ENCODE data around the gene ADAMTS8.

Gene ADAMTS8, protein sequence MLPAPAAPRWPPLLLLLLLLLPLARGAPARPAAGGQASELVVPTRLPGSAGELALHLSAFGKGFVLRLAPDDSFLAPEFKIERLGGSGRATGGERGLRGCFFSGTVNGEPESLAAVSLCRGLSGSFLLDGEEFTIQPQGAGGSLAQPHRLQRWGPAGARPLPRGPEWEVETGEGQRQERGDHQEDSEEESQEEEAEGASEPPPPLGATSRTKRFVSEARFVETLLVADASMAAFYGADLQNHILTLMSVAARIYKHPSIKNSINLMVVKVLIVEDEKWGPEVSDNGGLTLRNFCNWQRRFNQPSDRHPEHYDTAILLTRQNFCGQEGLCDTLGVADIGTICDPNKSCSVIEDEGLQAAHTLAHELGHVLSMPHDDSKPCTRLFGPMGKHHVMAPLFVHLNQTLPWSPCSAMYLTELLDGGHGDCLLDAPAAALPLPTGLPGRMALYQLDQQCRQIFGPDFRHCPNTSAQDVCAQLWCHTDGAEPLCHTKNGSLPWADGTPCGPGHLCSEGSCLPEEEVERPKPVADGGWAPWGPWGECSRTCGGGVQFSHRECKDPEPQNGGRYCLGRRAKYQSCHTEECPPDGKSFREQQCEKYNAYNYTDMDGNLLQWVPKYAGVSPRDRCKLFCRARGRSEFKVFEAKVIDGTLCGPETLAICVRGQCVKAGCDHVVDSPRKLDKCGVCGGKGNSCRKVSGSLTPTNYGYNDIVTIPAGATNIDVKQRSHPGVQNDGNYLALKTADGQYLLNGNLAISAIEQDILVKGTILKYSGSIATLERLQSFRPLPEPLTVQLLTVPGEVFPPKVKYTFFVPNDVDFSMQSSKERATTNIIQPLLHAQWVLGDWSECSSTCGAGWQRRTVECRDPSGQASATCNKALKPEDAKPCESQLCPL

DNA sequence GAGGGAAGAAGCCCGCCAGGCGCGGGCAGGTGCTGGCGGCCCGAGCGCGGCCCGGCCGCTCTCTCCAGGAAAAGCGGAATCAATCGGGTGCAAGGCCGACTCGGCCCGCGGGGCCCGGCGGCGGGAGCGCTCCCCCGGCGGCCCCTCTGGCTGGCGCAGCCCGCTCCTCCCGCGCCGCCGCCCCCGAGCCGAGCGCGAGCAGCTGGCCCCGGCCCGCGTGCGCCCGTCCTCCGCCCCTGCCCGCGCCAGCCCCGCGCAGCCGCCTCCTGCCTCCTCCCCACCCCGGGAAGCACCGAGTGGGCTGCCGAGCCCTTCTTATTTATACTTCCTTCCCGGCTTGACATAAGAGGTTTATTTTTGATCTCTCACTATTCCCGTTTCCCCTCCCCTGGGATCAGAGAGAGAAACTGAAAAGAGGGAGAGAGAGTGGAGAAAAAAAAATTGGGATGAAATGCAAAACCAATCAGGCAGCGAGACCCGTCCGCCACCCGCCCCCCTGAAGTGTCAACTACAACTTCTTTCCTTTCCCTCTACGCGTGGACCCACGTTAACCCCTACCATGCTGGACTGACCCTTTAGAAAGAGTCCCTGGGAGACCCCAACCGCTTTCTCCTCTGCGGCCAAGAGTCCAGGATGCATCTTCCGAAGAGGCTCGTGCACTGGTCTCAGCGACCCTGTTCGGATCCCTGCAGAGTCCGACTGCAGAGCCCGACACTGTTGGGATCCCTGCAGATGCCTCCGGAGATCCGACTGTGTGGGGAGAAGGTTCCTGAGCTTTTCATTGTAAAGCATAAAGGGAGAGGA is at the start of gene ADAMTS8:
TSS of gene ADAMTS8 (minus strand) at position 294 of the 804 bp plus-strand sequence. CDS start 323 bp downstream, outside the sequence.
- DNase-seq (ENCODE audit: low read depth in 2 of 2), result no peak

GRCh38 chr11:130477586-130478203 is 49.3 kb upstream of the ADAMTS8 start:
- DNase-seq (ENCODE audit: low read depth in 2 of 2), result no peak

GRCh38 chr11:130476922-130477491 is 48.6 kb upstream of the ADAMTS8 start:
- no peak for DNase-seq (ENCODE audit: low read depth in 2 of 2)

- DNase-seq (ENCODE audit: low read depth in 2 of 2), result no peak
These were observed 48.0 kb upstream of the ADAMTS8 start for GRCh38 chr11:130476200-130476921.

DNA sequence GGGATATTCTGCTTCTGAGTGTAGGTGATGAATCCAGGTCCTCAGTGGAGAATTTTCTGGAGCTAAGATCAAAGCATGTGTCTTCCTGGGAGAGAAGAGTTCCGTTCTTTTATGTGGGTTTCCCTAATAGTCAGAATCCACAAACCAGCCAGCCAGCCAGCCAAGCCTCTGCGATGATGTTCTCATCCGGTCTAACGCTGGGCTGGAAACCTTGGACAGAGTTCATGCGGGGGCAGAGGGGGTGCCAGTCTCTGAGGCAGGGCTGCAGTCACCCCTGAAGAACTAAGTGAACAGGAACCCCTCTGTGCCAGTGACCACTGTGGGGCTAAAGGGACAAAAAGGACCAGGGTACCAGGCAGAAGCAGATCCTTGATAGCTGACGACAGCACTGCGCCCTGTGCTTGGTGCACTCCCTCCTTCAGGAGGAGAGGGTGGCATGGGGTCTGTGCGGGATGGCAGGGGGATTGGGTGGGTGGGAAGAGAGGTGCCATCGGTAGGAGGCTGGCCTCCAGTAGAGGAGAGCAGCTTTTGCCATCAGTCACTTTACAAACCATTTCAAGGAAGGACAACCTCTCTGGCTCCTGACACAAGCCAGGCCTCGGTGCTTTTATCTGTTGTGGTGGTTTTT is 47.1 kb upstream of the ADAMTS8 start:
- no peak for DNase-seq (ENCODE audit: low read depth in 2 of 2)

GRCh38 chr11:130474637-130475400 is 46.4 kb upstream of the ADAMTS8 start:
- no peak for DNase-seq (ENCODE audit: low read depth in 2 of 2)

DNA sequence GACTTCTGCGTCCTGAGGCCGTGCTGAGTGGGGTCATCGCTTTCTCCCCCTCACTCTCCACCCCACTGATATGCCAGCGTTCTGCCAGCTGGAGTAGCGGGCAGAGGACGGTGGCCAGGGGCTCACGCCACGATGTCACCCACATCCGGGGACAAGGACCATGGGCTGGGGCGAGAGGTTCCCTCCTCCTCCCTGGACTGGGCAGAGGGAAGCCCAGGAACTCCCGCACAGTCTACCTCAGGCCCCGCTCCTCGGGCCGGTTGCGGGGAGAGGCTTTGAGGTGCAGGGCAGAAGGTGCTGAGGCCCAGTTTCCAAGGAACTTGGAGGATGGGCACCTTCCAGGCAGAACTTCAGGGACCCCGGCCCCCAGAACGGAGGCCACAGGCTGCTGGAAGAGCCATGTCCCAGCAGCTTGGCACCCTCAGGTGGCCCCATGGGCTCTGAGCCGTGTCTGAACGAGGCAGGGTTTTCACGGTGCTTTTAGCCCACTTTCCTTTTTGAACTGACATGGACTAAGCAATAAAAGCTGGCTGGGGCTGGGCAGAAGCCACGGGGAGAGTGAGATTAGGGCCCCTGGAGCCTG is 45.5 kb upstream of the ADAMTS8 start:
- DNase-seq (ENCODE audit: low read depth in 2 of 2), result no peak

GRCh38 chr11:130473056-130473794 is 44.8 kb upstream of the ADAMTS8 start:
- DNase-seq (ENCODE audit: low read depth in 2 of 2), result no peak

DNA sequence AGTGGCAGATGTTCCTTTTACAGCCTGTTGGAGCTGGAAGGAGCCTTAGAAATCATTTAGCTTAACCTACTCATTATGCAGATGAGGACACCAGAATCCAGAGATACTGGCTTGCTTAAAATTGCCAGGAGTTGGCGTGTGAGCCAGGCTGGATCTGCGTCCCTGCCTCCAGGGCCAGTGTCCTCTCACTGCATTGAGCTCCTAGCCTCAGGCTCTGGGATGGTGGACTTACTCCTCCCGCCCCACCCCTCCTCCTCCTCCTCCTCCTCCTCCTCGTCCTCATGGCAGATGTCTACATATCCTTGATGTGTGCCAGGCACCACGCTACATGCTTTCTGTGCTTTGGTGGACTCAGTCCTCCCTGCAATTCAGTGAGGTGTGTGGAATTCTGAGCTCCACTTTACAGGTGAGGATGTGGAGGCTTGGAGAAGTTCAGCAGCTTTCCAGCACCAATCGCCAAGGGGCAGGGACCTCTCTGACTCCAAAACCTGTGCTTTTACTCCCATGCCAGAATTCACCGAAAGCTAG is 44.1 kb upstream of the ADAMTS8 start:
- DNase-seq (ENCODE audit: low read depth in 2 of 2), result no peak

DNA sequence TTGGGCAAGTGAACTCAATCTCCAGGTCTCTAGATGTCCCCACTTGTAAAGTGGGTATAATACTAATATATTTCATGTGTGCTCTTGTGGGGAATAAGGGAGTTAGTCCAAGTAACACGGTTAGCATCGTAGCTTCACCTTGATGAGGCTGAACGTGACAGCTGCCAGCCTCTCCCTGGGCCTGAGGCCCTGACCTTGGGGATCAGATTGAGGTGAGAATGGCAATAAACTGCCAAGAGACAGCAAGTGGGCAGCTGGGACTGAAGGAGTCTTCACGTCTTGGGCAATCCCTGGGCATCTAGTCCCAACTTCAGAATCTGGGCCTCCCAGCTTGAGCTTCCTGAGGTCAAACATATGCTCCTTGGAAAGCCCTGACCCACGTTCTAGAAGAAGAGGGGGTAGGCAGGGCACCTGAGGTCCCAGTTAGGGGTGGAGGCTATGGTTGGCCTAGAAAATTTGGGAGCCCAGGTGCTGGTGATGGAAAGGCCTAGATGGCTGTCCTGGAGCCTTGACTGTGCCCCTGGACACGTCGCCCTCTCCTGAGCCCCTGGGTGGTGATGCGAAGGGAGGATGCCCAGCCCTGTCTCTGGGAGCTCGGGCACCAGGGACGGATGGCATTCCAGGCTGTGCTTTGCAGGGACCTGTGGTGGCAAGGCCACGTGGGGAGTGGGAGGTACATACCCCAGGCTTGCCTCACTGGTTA is 43.5 kb upstream of the ADAMTS8 start:
- no peak for DNase-seq (ENCODE audit: low read depth in 2 of 2)

GRCh38 chr11:130470832-130471706 is 42.7 kb upstream of the ADAMTS8 start:
- DNase-seq (ENCODE audit: low read depth in 2 of 2), result no peak

- no peak for DNase-seq (ENCODE audit: low read depth in 2 of 2)
These were observed 40.8 kb upstream of the ADAMTS8 start for GRCh38 chr11:130469181-130469580.

DNA sequence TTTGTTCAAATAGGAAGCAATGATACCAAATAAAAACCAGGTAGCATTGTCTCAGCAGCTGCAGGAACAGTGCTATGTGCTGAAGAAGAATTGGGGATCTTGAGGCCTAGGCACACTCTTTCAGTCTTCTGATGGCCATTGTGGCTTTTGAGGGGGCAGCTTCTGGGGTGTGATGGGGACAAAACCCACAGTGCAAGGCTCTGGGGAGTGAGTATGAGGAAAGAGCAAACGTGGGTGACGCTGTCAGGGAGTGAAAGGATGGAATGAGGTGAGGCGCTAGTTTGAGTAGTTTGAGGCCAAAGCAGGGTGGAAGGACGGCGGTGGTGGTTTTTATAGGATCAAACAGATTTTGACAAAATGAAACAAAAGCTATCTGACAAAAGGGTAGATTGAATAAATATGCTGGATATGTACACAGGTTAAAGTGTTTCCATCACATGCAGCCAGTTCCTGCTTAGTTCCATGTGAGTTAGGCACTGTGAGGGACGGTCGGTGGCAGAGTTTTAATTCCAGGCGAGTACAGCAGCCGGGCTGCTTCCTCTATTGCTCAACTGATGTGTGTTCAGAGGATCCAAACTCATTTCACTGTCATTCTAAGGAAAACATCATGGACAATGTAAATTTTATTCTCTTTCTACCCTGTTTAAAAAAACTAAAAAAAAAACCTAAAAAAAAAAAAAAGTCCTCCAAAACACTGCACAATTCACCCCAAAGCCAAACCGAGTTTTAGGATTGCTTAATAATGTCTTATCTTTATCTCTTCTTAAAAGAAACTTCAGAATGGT is 38.9 kb upstream of the ADAMTS8 start:
- no peak for DNase-seq (ENCODE audit: low read depth in 2 of 2)

GRCh38 chr11:130465263-130465662 is 36.9 kb upstream of the ADAMTS8 start:
- no peak for DNase-seq (ENCODE audit: low read depth in 2 of 2)

DNA sequence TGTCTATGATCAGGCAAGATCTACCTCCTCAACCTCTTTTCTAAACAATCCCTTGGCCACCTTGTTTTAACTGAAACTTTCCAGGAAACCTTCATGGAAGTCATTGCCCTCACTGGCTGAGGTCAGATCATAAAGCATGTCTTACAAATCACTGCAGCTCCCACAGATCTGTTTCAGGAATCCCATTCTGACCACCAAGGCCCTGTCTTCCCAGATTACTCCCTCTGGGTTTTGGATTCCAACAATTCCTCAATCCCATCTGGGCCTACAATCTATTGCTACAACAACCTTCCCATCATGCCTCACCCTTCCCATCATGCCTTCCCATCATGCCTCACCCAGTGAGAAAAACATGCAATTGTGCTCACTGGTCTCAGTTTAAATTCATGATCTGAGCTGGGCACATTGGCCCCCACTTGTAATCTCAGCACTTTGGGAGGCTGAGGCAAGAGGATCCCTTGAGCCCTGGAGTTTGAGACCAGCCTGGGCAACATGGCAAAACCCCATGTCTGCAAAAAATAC is 35.9 kb upstream of the ADAMTS8 start:
- no peak for DNase-seq (ENCODE audit: low read depth in 2 of 2)
